Measurements from ENCODE around the gene CDR2.
A peak's percentile ranks its signal among the peaks of the same experiment; 100 is the strongest.

CDR2 gene

GRCh38 chr16:22297114-22297870, 77.1 kb downstream of the CDR2 start, which contains the start of gene POLR3E:
TSS of gene POLR3E (plus strand) at chr16:22297409. CDS start at chr16:22302969, 5,560 bp downstream.
- POLR2A ChIA-PET: interaction anchor here (1.1 to 3.9 kb wide), 3 partner anchors 15 to 106 kb away, joined by 3 to 17 read pairs (median 7); partner anchors contain the start of gene EEF2K
- DNase-seq (ENCODE audit: extremely low spot score): peak; percentile 95
- CTCF ChIA-PET: interaction anchor here (1.1 to 1.2 kb wide), 2 partner anchors 98 to 109 kb away, joined by 3 read pairs; no protein-coding TSS in a partner anchor
- no peak for TF ChIP-seq SUZ12 (IDR thresholded peaks at IDR 0.05)
- TF ChIP-seq TARDBP (IDR thresholded peaks at IDR 0.05): 0 out of 2 replicates have a peak, but pooled peaks have one; percentile 43
- peak; percentile 43; the same call in 1 of the 2 replicates for TF ChIP-seq ARNT (IDR thresholded peaks at IDR 0.05)
- peak; percentile 58; the same call in 1 of the 2 replicates for TF ChIP-seq FOXM1 (IDR thresholded peaks at IDR 0.05; ENCODE audit: borderline replicate concordance)
- no peak for TF ChIP-seq BHLHE40 (IDR thresholded peaks at IDR 0.05; ENCODE audit: borderline replicate concordance)
- peak; percentile 50; the same call in 1 of the 2 replicates for TF ChIP-seq CTBP1 (IDR thresholded peaks at IDR 0.05; ENCODE audit: borderline replicate concordance)
- peak; percentile 91; the same call in 1 of the 2 replicates for TF ChIP-seq ZNF384 (IDR thresholded peaks at IDR 0.05)

DNA sequence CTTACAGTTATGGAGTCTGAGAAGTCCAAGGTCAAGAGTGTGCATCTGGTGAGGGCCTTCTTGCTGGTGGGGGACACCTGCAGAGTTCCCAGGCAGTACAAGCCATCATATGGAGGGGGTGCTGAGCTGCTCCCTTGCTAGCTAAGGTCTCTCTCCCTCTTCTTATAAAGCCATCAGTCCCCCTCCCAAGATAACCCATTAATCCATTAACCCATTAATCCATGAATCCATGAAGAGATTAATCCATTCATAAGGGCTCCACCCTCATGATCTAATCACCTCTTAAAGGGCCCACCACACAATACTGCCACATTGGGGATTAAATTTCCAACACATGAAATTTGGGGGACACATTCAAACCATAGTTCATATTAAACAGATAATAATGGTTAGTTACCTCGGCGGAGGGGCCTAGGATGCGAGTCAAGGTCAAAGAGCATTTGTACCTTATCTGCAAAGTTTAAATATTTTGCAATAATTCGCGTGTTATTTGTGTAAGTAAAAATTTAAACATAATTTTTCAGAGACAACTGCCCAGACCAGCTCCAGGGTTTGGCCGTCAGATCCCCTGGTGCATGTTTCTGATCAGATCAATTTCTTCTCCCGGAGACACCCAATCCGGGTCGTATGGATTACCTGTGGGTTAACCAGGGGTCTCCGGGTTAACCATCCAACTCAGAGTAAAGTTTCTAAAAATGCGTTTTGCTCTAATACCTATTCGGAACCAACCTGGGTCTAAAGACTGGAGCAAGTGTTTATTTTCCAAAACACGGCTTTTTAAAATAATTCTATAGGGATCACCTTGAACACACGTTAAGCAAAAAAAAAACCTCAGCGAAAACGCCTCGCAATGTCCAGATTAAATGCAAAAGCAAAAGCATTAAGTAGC, 78.0 kb downstream of the CDR2 start:
- DNase-seq (ENCODE audit: extremely low spot score): no peak
- ChIA-PET CTCF (interaction anchor here (1.2 kb wide), 1 partner anchor 97 kb away, joined by 3 read pairs; no protein-coding TSS in a partner anchor), POLR2A (interaction anchor here (1.6 to 3.9 kb wide), 2 partner anchors 89 to 105 kb away, joined by 7 to 17 read pairs; partner anchors contain the start of gene EEF2K)
- TF ChIP-seq FOXA1 (IDR thresholded peaks at IDR 0.05): no peak
